ENCODE results near the gene PPP6R2. TPM values are rescaled to one million over a fixed set of nuclear protein-coding genes. Genes with fewer than 3 reads are reported as not detected.
A peak's percentile ranks its signal among the peaks of the same experiment; 100 is the strongest.

Gene PPP6R2
- total RNA-seq, 1 experiment from 2014 or later = 61.3 TPM

- Histone ChIP-seq H3K79me2 (ENCODE audit: insufficient read depth, low read length) (peaks cover 99% of the 10 kb centered on the region), H3K27ac (ENCODE audit: low read depth, low read length) (peak overlapping the region; percentile 95; the same call in 1 of the 2 replicates), H3K4me2 (ENCODE audit: low read length) (peak overlapping the region; percentile 98), H3K9ac (ENCODE audit: low read length) (peak overlapping the region; percentile 80), H2AFZ (ENCODE audit: low read depth, low read length, poor library complexity, severe bottlenecking) (no peak overlapping the region), H4K20me1 (ENCODE audit: insufficient read depth) (no peaks in the 10 kb centered on the region), H3K4me3 (replicated peaks in 1 of 2; ENCODE audit: low read depth in 1 of 2, low read length in 2 of 2) (no peak overlapping the region), H3K36me3 (ENCODE audit: control insufficient read depth in 1 of 2, insufficient read depth in 2 of 2, low read length in 2 of 2) (peaks cover 2 to 7% of the 10 kb centered on the region in 2 experiments; a peak in 1 of 4 replicates), H3K27me3 (ENCODE audit: insufficient read depth, low read length) (no peaks in the 10 kb centered on the region), H3K9me3 (ENCODE audit: control insufficient read depth in 1 of 2, insufficient read depth in 1 of 2, low read depth in 1 of 2, low read length in 2 of 2) (no peaks in the 10 kb centered on the region), H3K4me1 (ENCODE audit: control insufficient read depth in 1 of 2, insufficient read depth in 2 of 2, low read length in 2 of 2) (peaks cover 68 to 99% of the 10 kb centered on the region in 2 experiments), H3K9me2 (ENCODE audit: insufficient read depth) (no peaks in the 10 kb centered on the region)
- no peak for DNase-seq (ENCODE audit: low read depth, low spot score)
- ChIA-PET POLR2A (no interaction called here), RAD21 (ENCODE audit: low non-redundant PET in 1 of 2, low total read pairs in 2 of 2, uncharacterized antibody in 2 of 2, unreplicated experiment in 2 of 2) (interaction anchor here in 1 of 2 experiments (0.6 kb wide), 1 partner anchor 37 kb away, joined by 3 read pairs; no protein-coding TSS in a partner anchor), CTCF (no interaction called here)
- intact Hi-C loops (cut with micrococcal nuclease) = no loop called here
- TF ChIP-seq ELF1 (IDR thresholded peaks at IDR 0.05; ENCODE audit: borderline replicate concordance, low read depth) (no peak), REST (IDR thresholded peaks at IDR 0.05; ENCODE audit: low read depth) (no peak), FOSL1 (IDR thresholded peaks at IDR 0.05; ENCODE audit: low read depth) (no peak), CEBPB (IDR thresholded peaks at IDR 0.05; ENCODE audit: low read depth) (no peak), EGR1 (IDR thresholded peaks at IDR 0.05; ENCODE audit: low read depth) (no peak), JUND (IDR thresholded peaks at IDR 0.05) (no peak), SIN3A (IDR thresholded peaks at IDR 0.05; ENCODE audit: low read depth) (no peak), CBX3 (IDR thresholded peaks at IDR 0.05; ENCODE audit: low read depth) (no peak), EZH2phosphoT487 (IDR thresholded peaks at IDR 0.05; ENCODE audit: borderline replicate concordance) (no peak), POLR2AphosphoS5 (IDR thresholded peaks at IDR 0.05; ENCODE audit: low read depth, low read length) (no peak)
- TF ChIP-seq, protein P1, sequence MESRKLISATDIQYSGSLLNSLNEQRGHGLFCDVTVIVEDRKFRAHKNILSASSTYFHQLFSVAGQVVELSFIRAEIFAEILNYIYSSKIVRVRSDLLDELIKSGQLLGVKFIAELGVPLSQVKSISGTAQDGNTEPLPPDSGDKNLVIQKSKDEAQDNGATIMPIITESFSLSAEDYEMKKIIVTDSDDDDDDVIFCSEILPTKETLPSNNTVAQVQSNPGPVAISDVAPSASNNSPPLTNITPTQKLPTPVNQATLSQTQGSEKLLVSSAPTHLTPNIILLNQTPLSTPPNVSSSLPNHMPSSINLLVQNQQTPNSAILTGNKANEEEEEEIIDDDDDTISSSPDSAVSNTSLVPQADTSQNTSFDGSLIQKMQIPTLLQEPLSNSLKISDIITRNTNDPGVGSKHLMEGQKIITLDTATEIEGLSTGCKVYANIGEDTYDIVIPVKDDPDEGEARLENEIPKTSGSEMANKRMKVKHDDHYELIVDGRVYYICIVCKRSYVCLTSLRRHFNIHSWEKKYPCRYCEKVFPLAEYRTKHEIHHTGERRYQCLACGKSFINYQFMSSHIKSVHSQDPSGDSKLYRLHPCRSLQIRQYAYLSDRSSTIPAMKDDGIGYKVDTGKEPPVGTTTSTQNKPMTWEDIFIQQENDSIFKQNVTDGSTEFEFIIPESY (IDR thresholded peaks at IDR 0.05; ENCODE audit: extremely low read depth, insufficient replicate concordance, low read length) = no peak
- TF ChIP-seq, protein P2, sequence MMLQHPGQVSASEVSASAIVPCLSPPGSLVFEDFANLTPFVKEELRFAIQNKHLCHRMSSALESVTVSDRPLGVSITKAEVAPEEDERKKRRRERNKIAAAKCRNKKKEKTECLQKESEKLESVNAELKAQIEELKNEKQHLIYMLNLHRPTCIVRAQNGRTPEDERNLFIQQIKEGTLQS (IDR thresholded peaks at IDR 0.05) = no peak
- ATAC-seq = no peak
- BruUV-seq (replicated peaks) = TSS peak; percentile 46
These were observed 44.9 kb upstream of the PPP6R2 start for GRCh38 chr22:50298266-50298637.
